B cell (primary cell): ENCODE data around the gene FYN. TPM values are rescaled to one million over a fixed set of nuclear protein-coding genes. Genes with fewer than 3 reads are reported as not detected.
"Not testable (repeated sequence)": the region's sequence is repeated elsewhere in the genome, so short reads cannot be mapped to it uniquely, and the experiment has no call there.

Source experiments
- ATAC-seq: fragments of 200-7000 bp; cut with Tn5 transposase; one replicate; pipeline ENCODE4 v1.10.0; 2021; ENCODE audit warnings: low read depth, mild to moderate bottlenecking, moderate number of reproducible peaks, moderate library complexity
- CTCF ChIA-PET: fragments of 350-600 bp; sonication (Branson Sonifier 250); formaldehyde crosslinking; loops from one replicate; lab custom pipeline; 2021; ENCODE audit warnings: antibody characterized with exemption, inconsistent platforms; lab: Charles Lee
- POLR2A ChIA-PET: fragments of 350-600 bp; sonication (Branson Sonifier 250); formaldehyde crosslinking; loops from one replicate; lab custom pipeline; 2021; ENCODE audit warnings: antibody characterized with exemption; lab: Charles Lee
- DNase-seq: peaks from one replicate; pipeline ENCODE4 v3.0.0; 2013
- H2AFZ ChIP-seq: 2 replicates; pipeline ENCODE4 v1.6.1; 2012; ENCODE audit warnings: mild to moderate bottlenecking, low read depth, low read length; ENCODE audit not compliant: insufficient read depth, poor library complexity, severe bottlenecking
- H3K27ac ChIP-seq, 2 donors: 1 replicate in 1 of 2; 2 replicates in 1 of 2; pipeline ENCODE4 v1.5.1; 2012 to 2013; ENCODE audit warnings: low read length in 2 of 2, mild to moderate bottlenecking in 2 of 2, moderate library complexity in 1 of 2
- H3K27me3 ChIP-seq, 4 experiments: fragments of 200-600 bp in 1 of 4; sonication (generic) in 1 of 4; replicated peaks in 1 of 4; 1 replicate in 2 of 4; 2 replicates in 2 of 4; pipeline versions ENCODE4 v1.6.1 to v1.7.0; 2013 to 2016; ENCODE audit warnings: low read length in 3 of 4, mild to moderate bottlenecking in 2 of 4, mixed read lengths in 1 of 4, moderate library complexity in 1 of 4; ENCODE audit not compliant: insufficient read depth in 4 of 4, control insufficient read depth in 3 of 4; ENCODE audit errors: control extremely low read depth in 1 of 4
- H3K36me3 ChIP-seq, 2 experiments: replicated peaks in 1 of 2; 1 replicate in 1 of 2; 2 replicates in 1 of 2; pipeline versions ENCODE4 v1.6.1 to v1.7.1; 2013; ENCODE audit warnings: low read length in 1 of 2; ENCODE audit not compliant: insufficient read depth in 2 of 2, control insufficient read depth in 1 of 2; ENCODE audit errors: control extremely low read depth in 1 of 2, extremely low read depth in 1 of 2
- H3K4me1 ChIP-seq, 2 donors: fragments of 200-600 bp in 1 of 2; sonication (generic) in 1 of 2; 1 replicate in 1 of 2; 2 replicates in 1 of 2; pipeline versions ENCODE4 v1.5.1 to v1.6.1; 2013 to 2017; ENCODE audit warnings: low read length in 2 of 2; ENCODE audit not compliant: control insufficient read depth in 2 of 2, insufficient read depth in 2 of 2
- H3K4me2 ChIP-seq: replicated peaks from 2 replicates; pipeline ENCODE3; 2012; ENCODE audit warnings: mild to moderate bottlenecking, low read depth, low read length; ENCODE audit not compliant: poor library complexity, severe bottlenecking
- H3K4me3 ChIP-seq, 5 experiments: fragments of 200-600 bp in 1 of 5; sonication (generic) in 1 of 5; 1 replicate in 3 of 5; 2 replicates in 2 of 5; pipeline versions ENCODE4 v1.5.1 to v1.7.0; 2011 to 2016; ENCODE audit warnings: low read length in 4 of 5, mild to moderate bottlenecking in 4 of 5, low read depth in 2 of 5, control low read depth in 1 of 5, moderate library complexity in 1 of 5; ENCODE audit not compliant: insufficient read depth in 1 of 5; ENCODE audit errors: control extremely low read depth in 1 of 5, extremely low read depth in 1 of 5
- H3K79me2 ChIP-seq: fragments of 200-600 bp; sonication (generic); one replicate; pipeline ENCODE4 v1.6.0; 2016; ENCODE audit warnings: low read length; ENCODE audit not compliant: control insufficient read depth, insufficient read depth
- H3K9ac ChIP-seq: fragments of 200-600 bp; sonication (generic); 2 replicates; pipeline ENCODE4 v1.6.1; 2017; ENCODE audit warnings: mild to moderate bottlenecking, low read length, moderate library complexity
- H3K9me3 ChIP-seq, 3 donors: one replicate each; pipeline versions ENCODE4 v1.6.1 to v1.7.1; 2013; ENCODE audit warnings: low read length in 2 of 3; ENCODE audit not compliant: control insufficient read depth in 2 of 3, insufficient read depth in 1 of 3; ENCODE audit errors: control extremely low read depth in 1 of 3
- H4K20me1 ChIP-seq: 2 replicates; pipeline ENCODE4 v1.6.0; 2012; ENCODE audit warnings: mild to moderate bottlenecking, low read length; ENCODE audit not compliant: insufficient read depth, control insufficient read depth, poor library complexity, severe bottlenecking
- H3K27ac Mint-ChIP-seq: one replicate; pipeline ENCODE4 v1.8.0; 2021; ENCODE audit warnings: mixed read lengths
- H3K27me3 Mint-ChIP-seq: one replicate; pipeline ENCODE4 v1.8.0; 2021; ENCODE audit warnings: mixed read lengths
- H3K4me1 Mint-ChIP-seq: one replicate; pipeline ENCODE4 v1.8.0; 2021; ENCODE audit warnings: mixed read lengths
- H3K4me3 Mint-ChIP-seq: one replicate; pipeline ENCODE4 v1.8.0; 2021; ENCODE audit warnings: mixed read lengths
- H3K9me3 Mint-ChIP-seq: one replicate; pipeline ENCODE4 v1.8.0; 2022; ENCODE audit warnings: mixed read lengths; ENCODE audit not compliant: insufficient read depth
- EZH2 ChIP-seq: IDR thresholded peaks from 2 replicates; pipeline ENCODE4 v1.6.1; 2012; ENCODE audit warnings: borderline replicate concordance, low read depth, mild to moderate bottlenecking, moderate library complexity, low read length; ENCODE audit not compliant: insufficient read depth, poor library complexity, severe bottlenecking
- WGBS: methylation state at CpG from one replicate; pipeline ENCODE4 v1.1.5; 2013; ENCODE audit warnings: missing lambda C conversion rate; ENCODE audit not compliant: insufficient coverage; 5-methylcytosine and 5-hydroxymethylcytosine counted together
- intact Hi-C: fragments of 100-400 bp; cut with micrococcal nuclease; formaldehyde crosslinking; loops from one replicate; pipeline ENCODE4 v1.10.0; 2022
- polyA plus RNA-seq: library from polyadenylated mRNA; depleted of rRNA; stranded (reverse); fragments of >200 nt; gene quantifications from 2 replicates; pipeline ENCODE4 v1.2.3, GENCODE V29; 2012
- total RNA-seq, 2 donors: library from RNA; stranded (reverse); fragments of 120-200 nt in 1 of 2; gene quantifications; 1 replicate in 1 of 2; 2 replicates in 1 of 2; pipeline versions ENCODE4 v1.2.3 to v1.2.4, GENCODE V29; 2013 to 2022
- TF ChIP-seq, protein P1 (sequence below): fragments of 200-600 bp; IDR thresholded peaks from one replicate; pipeline ENCODE4 v1.8.0; 2022; ENCODE audit warnings: antibody characterized with exemption, mild to moderate bottlenecking

FYN gene
- total and polyA plus RNA-seq, 2 donors (not counting 1 experiment from before 2014, with no cell fraction given), result 54.1 to 94.0 TPM

DNA sequence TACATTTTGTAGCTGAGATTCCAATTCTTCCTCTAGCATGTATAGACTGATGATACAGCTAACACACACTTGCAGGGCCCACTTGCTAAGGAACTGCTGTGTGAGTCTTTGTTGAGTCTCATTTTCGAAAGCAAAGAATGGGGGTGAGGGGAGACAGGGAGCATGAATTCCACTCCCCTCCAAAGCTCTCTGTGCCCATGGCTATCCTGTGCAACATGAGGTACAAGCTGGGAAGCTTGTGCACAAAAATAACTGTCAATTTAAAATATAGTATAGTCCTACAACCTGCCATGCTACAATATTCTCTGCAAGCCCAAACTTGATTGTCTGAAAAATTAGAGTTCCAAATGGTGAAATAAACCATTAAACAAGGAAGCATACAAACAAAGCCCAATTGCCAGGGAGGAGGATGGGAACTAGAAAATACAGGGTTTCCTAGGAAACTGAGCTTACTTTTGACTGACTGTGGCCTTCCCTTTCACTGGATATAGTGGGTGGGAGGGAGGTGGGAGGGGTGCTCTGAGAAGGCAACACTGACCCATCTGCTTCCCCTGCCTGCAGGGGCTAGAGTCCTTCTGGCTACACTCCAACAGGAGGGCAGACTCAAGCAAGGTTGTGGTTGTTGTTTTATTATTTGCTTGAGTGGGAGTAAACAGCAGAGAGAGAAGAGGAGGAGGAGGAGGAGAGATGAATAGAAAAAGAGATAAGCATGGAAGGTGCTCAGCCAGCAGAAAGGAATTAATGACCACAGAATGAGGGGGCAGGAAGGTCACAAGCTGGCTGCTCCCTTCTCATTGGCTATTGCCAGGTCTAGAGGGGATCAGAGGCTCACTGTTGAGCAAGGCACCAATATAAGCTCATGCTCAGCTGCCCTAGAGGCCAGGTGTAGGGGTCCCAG, 84.6 kb downstream of the FYN start:
- H3K27me3 Mint-ChIP-seq, result no peaks in the 10 kb centered on the region
- no CpG with 5 or more reads among the region's 1 CpG for WGBS
- Histone ChIP-seq H2AFZ (no peak overlapping the region), H3K79me2 (peaks cover 6% of the 10 kb centered on the region), H3K36me3 (no peaks in the 10 kb centered on the region), H3K9me3 (no peaks in the 10 kb centered on the region), H3K27me3 (no peaks in the 10 kb centered on the region), H3K4me2 (no peak overlapping the region), H3K4me3 (no peak overlapping the region), H4K20me1 (no peaks in the 10 kb centered on the region), H3K9ac (no peak overlapping the region), H3K4me1 (no peaks in the 10 kb centered on the region), H3K27ac (no peak overlapping the region)
- no peak for ATAC-seq
- ChIA-PET CTCF (no interaction called here), POLR2A (interaction anchor here (0.5 kb wide), 1 partner anchor 306 kb away, joined by 3 read pairs; the partner anchor contains the start of gene REV3L)
- intact Hi-C loops, result no loop called here
- DNase-seq, result no peak
- TF ChIP-seq, protein P1, sequence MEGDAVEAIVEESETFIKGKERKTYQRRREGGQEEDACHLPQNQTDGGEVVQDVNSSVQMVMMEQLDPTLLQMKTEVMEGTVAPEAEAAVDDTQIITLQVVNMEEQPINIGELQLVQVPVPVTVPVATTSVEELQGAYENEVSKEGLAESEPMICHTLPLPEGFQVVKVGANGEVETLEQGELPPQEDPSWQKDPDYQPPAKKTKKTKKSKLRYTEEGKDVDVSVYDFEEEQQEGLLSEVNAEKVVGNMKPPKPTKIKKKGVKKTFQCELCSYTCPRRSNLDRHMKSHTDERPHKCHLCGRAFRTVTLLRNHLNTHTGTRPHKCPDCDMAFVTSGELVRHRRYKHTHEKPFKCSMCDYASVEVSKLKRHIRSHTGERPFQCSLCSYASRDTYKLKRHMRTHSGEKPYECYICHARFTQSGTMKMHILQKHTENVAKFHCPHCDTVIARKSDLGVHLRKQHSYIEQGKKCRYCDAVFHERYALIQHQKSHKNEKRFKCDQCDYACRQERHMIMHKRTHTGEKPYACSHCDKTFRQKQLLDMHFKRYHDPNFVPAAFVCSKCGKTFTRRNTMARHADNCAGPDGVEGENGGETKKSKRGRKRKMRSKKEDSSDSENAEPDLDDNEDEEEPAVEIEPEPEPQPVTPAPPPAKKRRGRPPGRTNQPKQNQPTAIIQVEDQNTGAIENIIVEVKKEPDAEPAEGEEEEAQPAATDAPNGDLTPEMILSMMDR, result no peak
- no peak for TF ChIP-seq EZH2
- H3K4me3 Mint-ChIP-seq, result no peak overlapping the region
- peaks cover under 1% of the 10 kb centered on the region for H3K4me1 Mint-ChIP-seq
- H3K9me3 Mint-ChIP-seq, result no peaks in the 10 kb centered on the region
- no peak overlapping the region for H3K27ac Mint-ChIP-seq

DNA sequence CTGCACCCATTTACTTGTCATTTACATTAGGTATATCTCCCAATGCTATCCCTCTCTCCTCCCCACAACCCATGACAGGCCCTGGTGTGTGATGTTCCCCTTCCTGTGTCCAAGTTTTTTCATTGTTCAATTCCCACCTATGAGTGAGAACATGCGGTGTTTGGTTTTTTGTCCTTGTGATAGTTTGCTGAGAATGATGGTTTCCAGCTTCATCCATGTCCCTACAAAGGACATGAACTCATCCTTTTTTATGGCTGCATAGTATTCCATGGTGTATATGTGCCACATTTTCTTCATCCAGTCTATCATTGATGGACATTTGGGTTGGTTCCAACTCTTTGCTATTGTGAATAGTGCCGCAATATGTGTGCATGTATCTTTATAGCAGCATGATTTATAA, 87.1 kb downstream of the FYN start:
- H3K27ac ChIP-seq, H2AFZ ChIP-seq, DNase-seq, H3K4me3 Mint-ChIP-seq, H3K9me3 Mint-ChIP-seq, H3K4me1 Mint-ChIP-seq, H3K27me3 ChIP-seq, H3K27ac Mint-ChIP-seq, H3K4me2 ChIP-seq, H4K20me1 ChIP-seq, POLR2A ChIA-PET, H3K9me3 ChIP-seq, ATAC-seq, H3K36me3 ChIP-seq, H3K4me1 ChIP-seq, intact Hi-C loops, H3K79me2 ChIP-seq, CTCF ChIA-PET, H3K4me3 ChIP-seq, H3K27me3 Mint-ChIP-seq, H3K9ac ChIP-seq: not testable (repeated sequence)
- no CpG with 5 or more reads among the region's 2 CpGs for WGBS
